Loucy (cell line): ENCODE data around the gene ADAM11.

Experiments used
- H2AFZ ChIP-seq: fragments of 200-600 bp; sonication (generic); 2 replicates; pipeline ENCODE4 v1.6.0; 2016; ENCODE audit warnings: antibody characterized with exemption, mild to moderate bottlenecking, low read length, moderate library complexity
- H3F3A ChIP-seq: fragments of 200-600 bp; 2 replicates; pipeline ENCODE4 v1.6.0; 2016; ENCODE audit warnings: antibody characterized with exemption, low read depth, mild to moderate bottlenecking
- H3K27me3 ChIP-seq: fragments of 200-600 bp; sonication (generic); 2 replicates; pipeline ENCODE4 v1.6.1; 2014; ENCODE audit warnings: low read length, mild to moderate bottlenecking; ENCODE audit not compliant: insufficient read depth, poor library complexity, severe bottlenecking
- H3K36me3 ChIP-seq: fragments of 200-600 bp; sonication (generic); 2 replicates; pipeline ENCODE4 v1.6.1; 2016; ENCODE audit warnings: low read length; ENCODE audit not compliant: insufficient read depth
- H3K4me1 ChIP-seq: fragments of 200-600 bp; sonication (generic); 2 replicates; pipeline ENCODE4 v1.5.1; 2014; ENCODE audit warnings: low read length, mild to moderate bottlenecking; ENCODE audit not compliant: insufficient read depth, poor library complexity, severe bottlenecking
- H3K4me2 ChIP-seq: fragments of 200-600 bp; sonication (generic); 2 replicates; pipeline ENCODE4 v1.6.0; 2014; ENCODE audit warnings: antibody characterized with exemption, low read length, low read depth, mild to moderate bottlenecking; ENCODE audit not compliant: poor library complexity, severe bottlenecking
- H3K4me3 ChIP-seq: fragments of 200-600 bp; sonication (generic); 2 replicates; pipeline ENCODE4 v1.5.1; 2014; ENCODE audit warnings: low read length, mild to moderate bottlenecking, mixed read lengths; ENCODE audit not compliant: poor library complexity, severe bottlenecking
- H3K79me2 ChIP-seq: fragments of 200-600 bp; sonication (generic); 2 replicates; pipeline ENCODE4 v1.6.1; 2014; ENCODE audit warnings: low read length; ENCODE audit not compliant: insufficient read depth
- H3K9ac ChIP-seq: fragments of 200-600 bp; sonication (generic); 2 replicates; pipeline ENCODE4 v1.6.0; 2014; ENCODE audit warnings: mild to moderate bottlenecking, low read depth, low read length, moderate library complexity; ENCODE audit not compliant: poor library complexity, severe bottlenecking
- H3K9me2 ChIP-seq: fragments of 200-600 bp; sonication (generic); replicated peaks from 2 replicates; pipeline ENCODE4 v1.6.1; 2016; ENCODE audit warnings: low read depth, low read length, mixed read lengths
- H3K9me3 ChIP-seq: fragments of 200-600 bp; sonication (generic); 2 replicates; pipeline ENCODE4 v1.6.1; 2014; ENCODE audit warnings: mild to moderate bottlenecking, antibody characterized with exemption, low read length, low read depth; ENCODE audit not compliant: insufficient read depth
- H4K20me1 ChIP-seq: fragments of 200-600 bp; sonication (generic); 2 replicates; pipeline ENCODE4 v1.6.0; 2014; ENCODE audit warnings: antibody characterized with exemption, low read length, mild to moderate bottlenecking; ENCODE audit not compliant: insufficient read depth, poor library complexity, severe bottlenecking
- EZH2phosphoT487 ChIP-seq: fragments of 200-600 bp; IDR thresholded peaks from 2 replicates; pipeline ENCODE4 v1.6.1; 2018; ENCODE audit warnings: antibody characterized with exemption, mild to moderate bottlenecking, moderate library complexity, borderline replicate concordance
- TF ChIP-seq, protein P1 (sequence below): fragments of 200-600 bp; sonication (generic); conservative IDR thresholded peaks from 2 replicates; pipeline ENCODE4 v1.5.1; 2014; ENCODE audit warnings: mild to moderate bottlenecking, antibody characterized with exemption, low read length

The ADAM11 gene

DNA sequence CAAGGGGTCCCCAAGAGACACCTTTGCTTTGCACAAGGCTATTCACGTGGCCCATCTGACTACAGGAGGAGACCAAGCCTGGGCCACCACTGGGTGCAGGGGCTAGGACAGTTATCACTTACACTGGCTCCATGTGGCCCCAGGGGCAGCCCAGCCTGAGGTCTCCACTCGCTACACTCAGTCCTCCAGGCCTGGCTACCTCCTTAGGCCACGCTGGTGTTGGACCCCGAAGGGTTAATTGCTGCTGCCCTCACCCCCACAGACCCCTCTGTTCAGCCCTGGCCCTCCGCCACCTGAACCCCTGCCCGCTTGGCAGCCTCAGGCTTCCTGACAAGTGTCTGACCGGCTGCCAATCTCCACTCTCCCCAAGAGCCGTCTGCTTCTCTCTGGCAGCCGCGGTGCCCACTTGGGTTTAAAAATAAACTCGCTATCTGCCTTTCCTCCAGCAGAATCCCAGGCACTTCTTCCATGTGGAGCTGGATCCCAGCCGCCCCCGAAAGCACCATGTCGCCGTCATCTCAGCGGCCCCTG lies 27.8 kb downstream of the ADAM11 start:
- Histone ChIP-seq H3K4me2 (no peak overlapping the region), H3K9me3 (no peaks in the 10 kb centered on the region), H3K27me3 (no peaks in the 10 kb centered on the region), H3K4me3 (no peak overlapping the region), H2AFZ (no peak overlapping the region), H3K9me2 (no peaks in the 10 kb centered on the region), H3K4me1 (no peaks in the 10 kb centered on the region), H3K9ac (no peak overlapping the region), H3K36me3 (no peaks in the 10 kb centered on the region), H4K20me1 (no peaks in the 10 kb centered on the region), H3F3A (no peaks in the 10 kb centered on the region), H3K79me2 (no peaks in the 10 kb centered on the region)
- TF ChIP-seq, protein P1, sequence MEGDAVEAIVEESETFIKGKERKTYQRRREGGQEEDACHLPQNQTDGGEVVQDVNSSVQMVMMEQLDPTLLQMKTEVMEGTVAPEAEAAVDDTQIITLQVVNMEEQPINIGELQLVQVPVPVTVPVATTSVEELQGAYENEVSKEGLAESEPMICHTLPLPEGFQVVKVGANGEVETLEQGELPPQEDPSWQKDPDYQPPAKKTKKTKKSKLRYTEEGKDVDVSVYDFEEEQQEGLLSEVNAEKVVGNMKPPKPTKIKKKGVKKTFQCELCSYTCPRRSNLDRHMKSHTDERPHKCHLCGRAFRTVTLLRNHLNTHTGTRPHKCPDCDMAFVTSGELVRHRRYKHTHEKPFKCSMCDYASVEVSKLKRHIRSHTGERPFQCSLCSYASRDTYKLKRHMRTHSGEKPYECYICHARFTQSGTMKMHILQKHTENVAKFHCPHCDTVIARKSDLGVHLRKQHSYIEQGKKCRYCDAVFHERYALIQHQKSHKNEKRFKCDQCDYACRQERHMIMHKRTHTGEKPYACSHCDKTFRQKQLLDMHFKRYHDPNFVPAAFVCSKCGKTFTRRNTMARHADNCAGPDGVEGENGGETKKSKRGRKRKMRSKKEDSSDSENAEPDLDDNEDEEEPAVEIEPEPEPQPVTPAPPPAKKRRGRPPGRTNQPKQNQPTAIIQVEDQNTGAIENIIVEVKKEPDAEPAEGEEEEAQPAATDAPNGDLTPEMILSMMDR, result no peak
- no peak for TF ChIP-seq EZH2phosphoT487

DNA sequence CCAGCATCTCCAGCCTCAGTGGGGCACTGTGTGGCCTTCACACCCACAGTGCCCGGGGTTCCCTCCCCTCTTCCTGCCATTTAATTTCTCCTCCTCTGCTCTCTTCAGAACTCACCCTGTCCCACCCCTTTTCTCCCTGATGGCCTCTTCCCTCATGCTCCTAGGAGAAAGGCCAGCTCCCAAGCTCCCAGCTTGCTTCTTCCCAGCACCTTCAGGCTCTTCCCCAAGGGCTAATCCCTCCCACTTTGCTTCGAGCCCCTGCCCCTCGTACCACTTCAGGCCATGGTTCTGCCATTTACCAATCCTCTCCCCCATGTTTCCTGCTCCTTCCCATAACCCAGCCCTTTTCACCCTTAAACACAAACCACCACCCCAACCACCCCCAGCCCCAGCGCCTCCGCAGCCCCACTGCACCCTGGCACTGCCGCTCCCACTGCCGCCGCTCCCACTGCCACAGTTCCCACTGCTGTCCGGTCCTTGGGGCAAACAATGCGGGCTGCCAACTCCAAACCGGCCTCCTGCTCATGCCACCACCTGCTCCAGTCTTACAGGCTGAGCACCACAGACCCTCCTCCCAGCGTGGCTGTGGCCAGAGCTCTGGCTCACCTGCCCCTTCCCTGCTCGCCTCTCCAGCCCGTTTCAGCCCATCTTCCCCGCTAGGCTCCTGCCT lies 28.6 kb downstream of the ADAM11 start:
- Histone ChIP-seq H3K9me3 (no peaks in the 10 kb centered on the region), H4K20me1 (no peaks in the 10 kb centered on the region), H3K9me2 (no peaks in the 10 kb centered on the region), H3F3A (no peaks in the 10 kb centered on the region), H3K79me2 (no peaks in the 10 kb centered on the region), H2AFZ (no peak overlapping the region), H3K27me3 (no peaks in the 10 kb centered on the region), H3K4me1 (no peaks in the 10 kb centered on the region), H3K9ac (no peak overlapping the region), H3K4me3 (no peak overlapping the region), H3K36me3 (no peaks in the 10 kb centered on the region), H3K4me2 (no peak overlapping the region)
- TF ChIP-seq, protein P1, result no peak
- no peak for TF ChIP-seq EZH2phosphoT487

DNA sequence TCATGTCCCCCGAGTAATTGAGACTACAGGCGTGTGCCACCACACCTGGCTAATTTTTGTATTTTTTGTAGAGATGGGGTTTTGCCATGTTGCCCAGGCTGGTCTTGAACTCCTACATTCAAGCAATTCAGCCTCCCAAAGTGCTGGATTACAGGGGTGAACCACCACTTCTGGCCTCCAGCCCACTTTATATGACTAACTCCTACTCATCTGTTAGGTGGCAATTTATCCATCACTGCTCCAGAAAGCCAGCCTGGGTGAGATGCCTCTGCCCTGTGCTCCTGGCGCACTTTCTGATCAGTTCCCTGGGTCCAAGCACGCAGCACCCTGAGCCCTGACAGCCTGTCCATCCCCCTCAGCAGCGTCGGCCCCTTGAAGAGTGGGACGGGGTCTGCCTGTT lies 29.4 kb downstream of the ADAM11 start:
- no peaks in the 10 kb centered on the region for H3K9me2 ChIP-seq
- H3K9ac ChIP-seq, result no peak overlapping the region
- H3K4me1 ChIP-seq, result no peaks in the 10 kb centered on the region
- no peaks in the 10 kb centered on the region for H3K79me2 ChIP-seq
- no peaks in the 10 kb centered on the region for H3F3A ChIP-seq
- no peak overlapping the region for H3K4me2 ChIP-seq
- H3K9me3 ChIP-seq, result no peaks in the 10 kb centered on the region
- no peaks in the 10 kb centered on the region for H4K20me1 ChIP-seq
- no peak overlapping the region for H3K4me3 ChIP-seq
- TF ChIP-seq, protein P1, result no peak
- no peak for TF ChIP-seq EZH2phosphoT487
- no peaks in the 10 kb centered on the region for H3K27me3 ChIP-seq
- H2AFZ ChIP-seq, result no peak overlapping the region
- H3K36me3 ChIP-seq, result no peaks in the 10 kb centered on the region
